ENCODE measurements around the gene MYEOV.

GRCh38 chr11:69244266-69244665 lies 49.7 kb upstream of the MYEOV start:
- TF ChIP-seq CTCF (IDR thresholded peaks at IDR 0.05) (no peak), ZFX (IDR thresholded peaks at IDR 0.05; ENCODE audit: borderline replicate concordance) (no peak)

Measured in 22Rv1 (cell line).